Mammary epithelial cell (primary cell): ENCODE results near the gene FOXN3.

Source experiments
- EZH2 ChIP-seq: IDR thresholded peaks from 2 replicates; pipeline ENCODE4 v1.6.1; 2012; ENCODE audit warnings: low read length, inconsistent platforms, borderline replicate concordance
- TF ChIP-seq, protein P1 (sequence below), 2 donors: IDR thresholded peaks in 1 of 2; conservative IDR thresholded peaks in 1 of 2; 2 replicates each; pipeline ENCODE4 v1.5.1; 2011 to 2012; ENCODE audit warnings: inconsistent platforms in 2 of 2, low read length in 2 of 2, mild to moderate bottlenecking in 2 of 2, control low read depth in 1 of 2, low read depth in 1 of 2; ENCODE audit not compliant: insufficient read depth in 1 of 2; ENCODE audit errors: extremely low read depth in 1 of 2

DNA sequence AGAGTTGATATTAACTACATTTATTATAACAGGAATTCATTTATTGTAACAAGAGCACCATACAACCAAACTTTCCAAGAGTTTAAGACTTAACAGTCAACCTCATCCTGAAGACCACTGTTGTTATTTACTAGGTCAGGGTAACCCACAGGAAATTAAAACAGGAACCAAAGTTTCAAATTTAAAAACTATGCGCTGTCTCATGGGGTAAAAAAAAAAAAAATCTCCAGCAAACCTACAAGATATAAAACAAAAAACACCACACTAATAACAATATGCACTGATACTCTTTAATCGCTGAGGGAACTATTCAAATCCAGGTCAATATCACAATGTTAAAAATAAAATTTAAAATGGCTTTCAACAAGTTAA lies 44.5 kb downstream of the FOXN3 start:
- TF ChIP-seq, protein P1, sequence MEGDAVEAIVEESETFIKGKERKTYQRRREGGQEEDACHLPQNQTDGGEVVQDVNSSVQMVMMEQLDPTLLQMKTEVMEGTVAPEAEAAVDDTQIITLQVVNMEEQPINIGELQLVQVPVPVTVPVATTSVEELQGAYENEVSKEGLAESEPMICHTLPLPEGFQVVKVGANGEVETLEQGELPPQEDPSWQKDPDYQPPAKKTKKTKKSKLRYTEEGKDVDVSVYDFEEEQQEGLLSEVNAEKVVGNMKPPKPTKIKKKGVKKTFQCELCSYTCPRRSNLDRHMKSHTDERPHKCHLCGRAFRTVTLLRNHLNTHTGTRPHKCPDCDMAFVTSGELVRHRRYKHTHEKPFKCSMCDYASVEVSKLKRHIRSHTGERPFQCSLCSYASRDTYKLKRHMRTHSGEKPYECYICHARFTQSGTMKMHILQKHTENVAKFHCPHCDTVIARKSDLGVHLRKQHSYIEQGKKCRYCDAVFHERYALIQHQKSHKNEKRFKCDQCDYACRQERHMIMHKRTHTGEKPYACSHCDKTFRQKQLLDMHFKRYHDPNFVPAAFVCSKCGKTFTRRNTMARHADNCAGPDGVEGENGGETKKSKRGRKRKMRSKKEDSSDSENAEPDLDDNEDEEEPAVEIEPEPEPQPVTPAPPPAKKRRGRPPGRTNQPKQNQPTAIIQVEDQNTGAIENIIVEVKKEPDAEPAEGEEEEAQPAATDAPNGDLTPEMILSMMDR (conservative IDR thresholded peaks at IDR 0.05 in 1 of 2, IDR thresholded peaks at IDR 0.05 in 1 of 2; ENCODE audit: extremely low read depth in 1 of 2, insufficient read depth in 1 of 2, low read depth in 1 of 2, low read length in 2 of 2): no peak
- TF ChIP-seq EZH2: no peak
